ENCODE data around the gene SCMH1.

SCMH1 gene

DNA sequence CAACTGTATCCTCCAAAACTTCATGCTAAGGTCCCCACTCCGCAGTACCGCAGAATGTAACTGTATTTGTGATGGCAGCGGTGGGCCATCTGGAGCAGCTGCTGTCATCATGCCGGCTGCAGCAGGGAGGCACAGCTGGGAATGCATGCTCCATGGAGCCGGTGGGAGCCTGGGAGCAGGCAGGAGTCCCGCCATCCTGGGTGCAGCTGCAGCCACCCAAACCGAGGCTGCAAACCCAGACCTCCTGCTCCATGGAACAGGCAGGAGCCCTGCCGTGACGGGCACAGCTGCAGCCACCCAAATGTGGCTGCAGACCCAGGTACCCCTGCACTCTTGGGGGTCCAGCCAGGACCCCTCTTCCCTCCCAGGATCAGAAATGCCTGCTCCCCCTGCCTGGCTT lies 80.3 kb downstream of the SCMH1 start:
- DNase-seq (ENCODE audit: low read depth) = no peak
- H3K4me3 ChIP-seq (ENCODE audit: low read depth, low read length) = no peak overlapping the region
- TF ChIP-seq, protein P1, sequence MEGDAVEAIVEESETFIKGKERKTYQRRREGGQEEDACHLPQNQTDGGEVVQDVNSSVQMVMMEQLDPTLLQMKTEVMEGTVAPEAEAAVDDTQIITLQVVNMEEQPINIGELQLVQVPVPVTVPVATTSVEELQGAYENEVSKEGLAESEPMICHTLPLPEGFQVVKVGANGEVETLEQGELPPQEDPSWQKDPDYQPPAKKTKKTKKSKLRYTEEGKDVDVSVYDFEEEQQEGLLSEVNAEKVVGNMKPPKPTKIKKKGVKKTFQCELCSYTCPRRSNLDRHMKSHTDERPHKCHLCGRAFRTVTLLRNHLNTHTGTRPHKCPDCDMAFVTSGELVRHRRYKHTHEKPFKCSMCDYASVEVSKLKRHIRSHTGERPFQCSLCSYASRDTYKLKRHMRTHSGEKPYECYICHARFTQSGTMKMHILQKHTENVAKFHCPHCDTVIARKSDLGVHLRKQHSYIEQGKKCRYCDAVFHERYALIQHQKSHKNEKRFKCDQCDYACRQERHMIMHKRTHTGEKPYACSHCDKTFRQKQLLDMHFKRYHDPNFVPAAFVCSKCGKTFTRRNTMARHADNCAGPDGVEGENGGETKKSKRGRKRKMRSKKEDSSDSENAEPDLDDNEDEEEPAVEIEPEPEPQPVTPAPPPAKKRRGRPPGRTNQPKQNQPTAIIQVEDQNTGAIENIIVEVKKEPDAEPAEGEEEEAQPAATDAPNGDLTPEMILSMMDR (IDR thresholded peaks at IDR 0.05; ENCODE audit: insufficient read depth, low read depth, low read length, missing control alignments) = no peak

DNA sequence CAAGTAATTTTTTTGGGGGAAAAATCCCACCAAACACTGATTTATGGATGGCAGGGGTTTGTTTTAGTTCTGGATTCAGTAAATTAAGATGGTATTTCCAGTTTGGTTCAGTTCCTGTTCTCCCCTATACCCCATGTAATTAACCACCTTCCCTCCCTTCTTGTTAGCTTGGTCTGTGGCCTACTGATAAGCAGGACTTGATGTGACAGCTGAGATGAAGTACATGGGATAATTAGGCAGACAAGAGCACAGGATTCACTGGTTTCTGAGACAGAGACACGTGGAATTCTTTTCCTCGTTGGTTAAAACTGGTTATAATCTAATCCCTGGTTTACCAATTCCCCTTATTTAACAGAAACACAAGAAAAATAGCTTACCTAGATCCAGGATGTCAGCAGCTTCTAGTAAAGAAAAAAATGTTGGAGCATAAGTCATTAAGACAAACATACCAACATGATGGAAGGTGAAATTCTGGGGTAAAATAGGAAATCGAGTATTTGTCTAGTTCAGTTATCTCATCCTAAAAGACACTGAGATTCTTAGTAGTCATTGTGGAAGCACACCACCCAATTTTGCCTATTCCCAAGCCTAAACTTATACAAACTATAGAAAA lies 81.5 kb downstream of the SCMH1 start:
- no peak overlapping the region for H3K4me3 ChIP-seq (ENCODE audit: low read depth, low read length)
- TF ChIP-seq, protein P1 (IDR thresholded peaks at IDR 0.05; ENCODE audit: insufficient read depth, low read depth, low read length, missing control alignments) = no peak
- DNase-seq (ENCODE audit: low read depth) = no peak

DNA sequence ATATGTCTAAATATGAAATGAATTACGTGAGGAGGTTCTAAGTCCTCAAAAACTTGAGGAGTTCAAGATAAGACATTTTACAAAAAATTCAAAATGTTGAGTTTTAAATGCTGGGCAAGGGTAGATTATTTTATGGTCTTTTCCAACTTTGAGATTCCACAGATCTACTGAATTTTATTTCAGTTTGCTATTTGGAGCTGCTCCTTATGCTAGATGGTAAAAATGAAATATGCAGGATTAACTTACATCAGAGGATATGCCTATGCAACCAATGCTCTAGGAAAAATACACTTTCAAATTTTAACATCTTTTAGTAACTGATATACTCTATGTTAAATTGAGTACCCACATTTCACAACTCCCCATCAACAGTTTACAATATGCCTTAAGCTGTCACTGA lies 83.1 kb downstream of the SCMH1 start:
- DNase-seq (ENCODE audit: low read depth) = no peak
- H3K4me3 ChIP-seq (ENCODE audit: low read depth, low read length) = no peak overlapping the region
- TF ChIP-seq, protein P1 (IDR thresholded peaks at IDR 0.05; ENCODE audit: insufficient read depth, low read depth, low read length, missing control alignments) = no peak

DNA sequence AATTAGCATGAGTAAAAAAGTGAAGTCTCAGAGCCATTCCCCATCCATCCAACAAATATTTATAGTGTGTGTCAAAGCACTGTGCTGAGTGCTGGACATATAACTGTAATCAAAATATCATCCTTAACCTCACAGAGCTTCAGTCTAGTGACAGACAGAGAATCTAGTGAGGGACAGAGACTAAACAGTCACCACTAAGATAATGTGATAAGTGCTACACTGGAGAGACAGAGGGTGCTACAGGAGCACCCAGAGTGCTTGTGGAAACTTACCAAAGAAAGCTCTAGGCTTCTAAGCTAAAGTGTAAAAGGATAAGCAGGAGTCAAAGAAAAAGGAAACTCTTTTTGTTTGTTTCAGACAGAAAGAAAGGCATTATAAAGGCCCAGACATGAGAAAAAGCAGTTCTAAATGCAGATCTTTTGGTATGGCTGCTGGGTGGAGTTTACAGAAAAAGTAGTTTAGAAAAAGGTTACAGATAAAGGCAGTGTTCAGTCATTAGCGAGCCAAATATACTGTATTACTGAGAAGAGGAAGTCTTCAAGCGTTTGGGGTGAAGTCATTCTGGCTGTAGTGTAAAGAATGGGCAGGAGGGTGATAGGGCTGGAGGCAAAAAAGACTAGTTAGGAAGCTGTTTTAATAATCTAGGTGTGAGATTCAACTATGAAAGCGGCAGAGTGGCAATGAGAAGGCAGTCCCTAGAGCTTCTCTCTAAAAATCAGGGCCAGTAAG lies 83.8 kb downstream of the SCMH1 start:
- TF ChIP-seq, protein P1 (IDR thresholded peaks at IDR 0.05; ENCODE audit: insufficient read depth, low read depth, low read length, missing control alignments) = no peak
- DNase-seq (ENCODE audit: low read depth) = no peak
- H3K4me3 ChIP-seq (ENCODE audit: low read depth, low read length) = no peak overlapping the region

DNA sequence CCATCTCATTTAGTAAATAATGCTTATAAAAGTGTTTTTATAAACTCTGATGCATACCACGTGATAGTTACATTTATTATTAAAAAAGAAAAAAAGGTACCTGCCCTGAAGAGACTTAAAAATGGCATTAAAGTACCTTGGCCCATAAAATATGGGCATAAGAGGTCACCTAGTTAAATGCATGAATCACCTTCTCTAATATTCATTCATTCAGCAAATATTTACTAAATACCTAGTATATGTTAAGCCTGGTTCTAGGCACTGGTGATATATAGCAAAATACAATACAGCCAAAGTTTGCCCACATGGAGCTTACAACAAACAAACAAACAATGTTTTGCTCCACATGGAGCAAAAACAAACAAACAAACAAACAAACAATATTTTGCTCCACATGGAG lies 87.0 kb downstream of the SCMH1 start:
- no peak overlapping the region for H3K4me3 ChIP-seq (ENCODE audit: low read depth, low read length)
- TF ChIP-seq, protein P1 (IDR thresholded peaks at IDR 0.05; ENCODE audit: insufficient read depth, low read depth, low read length, missing control alignments) = no peak
- DNase-seq (ENCODE audit: low read depth) = no peak

DNA sequence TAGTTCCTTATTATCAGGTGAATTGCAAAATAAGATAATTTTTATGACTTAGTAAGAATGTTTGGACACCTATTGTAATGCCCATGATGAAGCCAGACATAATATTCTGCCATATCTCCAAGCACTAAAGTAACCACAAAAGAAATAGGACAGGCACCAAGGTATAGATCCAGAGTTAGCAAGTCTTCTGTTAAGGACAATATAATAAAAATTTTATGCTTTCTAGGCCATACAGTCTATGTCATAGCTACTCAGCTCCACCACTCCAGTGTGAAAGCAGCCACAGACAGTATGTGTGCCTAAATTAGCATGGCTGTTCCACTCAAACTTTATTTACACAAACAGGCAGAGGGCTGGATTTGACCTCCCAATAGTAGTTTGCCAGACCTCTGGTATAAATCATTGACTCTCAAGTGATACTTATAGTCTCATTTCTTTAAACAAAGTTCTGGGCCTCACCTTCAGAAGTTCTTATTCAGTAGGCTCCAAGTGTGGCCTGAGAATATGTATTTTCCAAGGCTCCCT lies 88.3 kb downstream of the SCMH1 start:
- no peak for DNase-seq (ENCODE audit: low read depth)
- H3K4me3 ChIP-seq (ENCODE audit: low read depth, low read length) = no peak overlapping the region
- TF ChIP-seq, protein P1 (IDR thresholded peaks at IDR 0.05; ENCODE audit: insufficient read depth, low read depth, low read length, missing control alignments) = no peak

Measured in GM12865 (cell line).